HEK293 (cell line): ENCODE data around the gene UBXN11.

Experiments used
- CTCF ChIA-PET: fragments of 350-600 bp; formaldehyde crosslinking; extraction: SDS; loops from one replicate; lab custom pipeline; 2021; ENCODE audit warnings: antibody characterized with exemption; lab: Yijun Ruan, JAX
- POLR2A ChIA-PET: fragments of 300-600 bp; formaldehyde crosslinking; extraction: SDS; loops from one replicate; lab custom pipeline; 2020; ENCODE audit warnings: antibody characterized with exemption, inconsistent platforms; lab: Yijun Ruan, JAX
- H3K27ac ChIP-seq: fragments of 200-500 bp; sonication (Bioruptor generic); 2 replicates; pipeline ENCODE4 v1.5.1; 2014; ENCODE audit warnings: low read depth, low read length, control low read depth, inconsistent platforms; ENCODE audit errors: extremely low read depth
- H3K36me3 ChIP-seq, 2 experiments: fragments of 200-500 bp in 1 of 2; sonication (Bioruptor generic) in 1 of 2; 1 replicate in 1 of 2; 2 replicates in 1 of 2; pipeline ENCODE4 v1.5.1; 2014 to 2017; ENCODE audit warnings: inconsistent platforms in 2 of 2, low read length in 2 of 2; ENCODE audit not compliant: control insufficient read depth in 2 of 2, insufficient read depth in 1 of 2
- H3K4me1 ChIP-seq: fragments of 200-500 bp; sonication (Bioruptor generic); 2 replicates; pipeline ENCODE4 v1.5.1; 2014; ENCODE audit warnings: mild to moderate bottlenecking, low read length, inconsistent platforms; ENCODE audit not compliant: control insufficient read depth, insufficient read depth
- H3K4me3 ChIP-seq: 2 replicates; pipeline ENCODE4 v1.5.1; 2011; ENCODE audit warnings: low read depth, mild to moderate bottlenecking, control low read depth, low read length, moderate library complexity
- H3K9me3 ChIP-seq: fragments of 200-500 bp; sonication (Bioruptor generic); 2 replicates; pipeline ENCODE4 v1.5.1; 2014; ENCODE audit warnings: low read depth, low read length, inconsistent platforms; ENCODE audit not compliant: control insufficient read depth, insufficient read depth
- EGR2 ChIP-seq: fragments of 450-650 bp; formaldehyde crosslinking; IDR thresholded peaks from 2 replicates; pipeline ENCODE4 v1.5.1; 2016; ENCODE audit warnings: low read depth, missing biosample characterization, missing genetic modification characterization
- FEZF1 ChIP-seq: fragments of 450-650 bp; formaldehyde crosslinking; IDR thresholded peaks from 2 replicates; pipeline ENCODE4 v1.5.1; 2016; ENCODE audit warnings: missing biosample characterization, missing genetic modification characterization
- GLI4 ChIP-seq: fragments of 450-650 bp; formaldehyde crosslinking; IDR thresholded peaks from 2 replicates; pipeline ENCODE4 v1.5.1; 2016; ENCODE audit warnings: missing biosample characterization, missing genetic modification characterization
- KLF9 ChIP-seq: fragments of 450-650 bp; formaldehyde crosslinking; IDR thresholded peaks from 2 replicates; pipeline ENCODE4 v1.5.1; 2016; ENCODE audit warnings: missing biosample characterization, missing genetic modification characterization, low read depth
- SCRT2 ChIP-seq: fragments of 450-650 bp; formaldehyde crosslinking; IDR thresholded peaks from 2 replicates; pipeline ENCODE4 v1.5.1; 2016; ENCODE audit warnings: missing biosample characterization, missing genetic modification characterization
- ZBTB1 ChIP-seq: fragments of 450-650 bp; formaldehyde crosslinking; IDR thresholded peaks from 2 replicates; pipeline ENCODE4 v1.5.1; 2016; ENCODE audit warnings: missing biosample characterization, missing genetic modification characterization
- ZBTB17 ChIP-seq: fragments of 450-650 bp; formaldehyde crosslinking; IDR thresholded peaks from 2 replicates; pipeline ENCODE4 v1.5.1; 2016; ENCODE audit warnings: missing biosample characterization, missing genetic modification characterization
- ZFHX2 ChIP-seq: fragments of 450-650 bp; formaldehyde crosslinking; conservative IDR thresholded peaks from 2 replicates; pipeline ENCODE4 v1.5.1; 2016; ENCODE audit warnings: missing biosample characterization, missing genetic modification characterization
- ZNF184 ChIP-seq: fragments of 450-650 bp; IDR thresholded peaks from 2 replicates; pipeline ENCODE4 v1.5.1; 2018; ENCODE audit warnings: missing biosample characterization, mild to moderate bottlenecking, missing genetic modification characterization
- ZNF24 ChIP-seq: fragments of 450-650 bp; formaldehyde crosslinking; IDR thresholded peaks from 2 replicates; pipeline ENCODE4 v1.5.1; 2016; ENCODE audit warnings: missing biosample characterization, missing genetic modification characterization
- ZNF341 ChIP-seq: fragments of 450-650 bp; formaldehyde crosslinking; IDR thresholded peaks from 2 replicates; pipeline ENCODE4; 2016; ENCODE audit warnings: low read depth, missing biosample characterization, missing genetic modification characterization
- ZNF394 ChIP-seq: fragments of 450-650 bp; formaldehyde crosslinking; IDR thresholded peaks from 2 replicates; pipeline ENCODE4 v1.5.1; 2016; ENCODE audit warnings: missing biosample characterization, missing genetic modification characterization, mild to moderate bottlenecking, moderate library complexity, borderline replicate concordance
- ZNF416 ChIP-seq: fragments of 450-650 bp; formaldehyde crosslinking; IDR thresholded peaks from 2 replicates; pipeline ENCODE4 v1.5.1; 2016; ENCODE audit warnings: missing biosample characterization, missing genetic modification characterization
- ZNF473 ChIP-seq: fragments of 450-650 bp; formaldehyde crosslinking; IDR thresholded peaks from 2 replicates; pipeline ENCODE4 v1.5.1; 2017; ENCODE audit warnings: missing biosample characterization, missing genetic modification characterization
- ZNF529 ChIP-seq: fragments of 450-650 bp; formaldehyde crosslinking; IDR thresholded peaks from 2 replicates; pipeline ENCODE4 v1.5.1; 2017; ENCODE audit warnings: missing genetic modification characterization, missing biosample characterization; ENCODE audit not compliant: insufficient replicate concordance
- ZNF530 ChIP-seq: fragments of 450-650 bp; formaldehyde crosslinking; IDR thresholded peaks from 2 replicates; pipeline ENCODE4 v1.5.1; 2016; ENCODE audit warnings: low read depth, missing biosample characterization, missing genetic modification characterization
- ZNF548 ChIP-seq: fragments of 450-650 bp; formaldehyde crosslinking; IDR thresholded peaks from 2 replicates; pipeline ENCODE4 v1.5.1; 2016; ENCODE audit warnings: missing biosample characterization, missing genetic modification characterization
- ZNF560 ChIP-seq: fragments of 450-650 bp; formaldehyde crosslinking; IDR thresholded peaks from 2 replicates; pipeline ENCODE4 v1.5.1; 2017; ENCODE audit warnings: missing biosample characterization, missing genetic modification characterization, borderline replicate concordance
- ZNF600 ChIP-seq: fragments of 450-650 bp; formaldehyde crosslinking; IDR thresholded peaks from 2 replicates; pipeline ENCODE4 v1.5.1; 2016; ENCODE audit warnings: missing biosample characterization, missing genetic modification characterization
- ZNF624 ChIP-seq: fragments of 450-650 bp; formaldehyde crosslinking; IDR thresholded peaks from 2 replicates; pipeline ENCODE4 v1.5.1; 2017; ENCODE audit warnings: missing biosample characterization, missing genetic modification characterization
- ZNF654 ChIP-seq: fragments of 450-650 bp; formaldehyde crosslinking; IDR thresholded peaks from 2 replicates; pipeline ENCODE4 v1.5.1; 2016; ENCODE audit warnings: low read depth, missing biosample characterization, missing genetic modification characterization
- ZNF658 ChIP-seq: fragments of 450-650 bp; formaldehyde crosslinking; IDR thresholded peaks from 2 replicates; pipeline ENCODE4; 2016; ENCODE audit warnings: missing biosample characterization, missing genetic modification characterization
- ZNF664 ChIP-seq: fragments of 450-650 bp; formaldehyde crosslinking; IDR thresholded peaks from 2 replicates; pipeline ENCODE4 v1.5.1; 2016; ENCODE audit warnings: missing biosample characterization, missing genetic modification characterization
- ZNF791 ChIP-seq: fragments of 450-650 bp; formaldehyde crosslinking; IDR thresholded peaks from 2 replicates; pipeline ENCODE4 v1.5.1; 2016; ENCODE audit warnings: missing biosample characterization, missing genetic modification characterization
- ZNF830 ChIP-seq: fragments of 450-650 bp; IDR thresholded peaks from 2 replicates; pipeline ENCODE4 v1.5.0; 2018; ENCODE audit warnings: missing biosample characterization, missing genetic modification characterization, low read depth, mild to moderate bottlenecking, moderate library complexity
- ZSCAN23 ChIP-seq: fragments of 450-650 bp; formaldehyde crosslinking; IDR thresholded peaks from 2 replicates; pipeline ENCODE4 v1.5.1; 2016; ENCODE audit warnings: missing biosample characterization, missing genetic modification characterization
- TF ChIP-seq, protein P1 (sequence below): fragments of 450-650 bp; formaldehyde crosslinking; IDR thresholded peaks from 2 replicates; pipeline ENCODE4 v1.5.1; 2017; ENCODE audit warnings: missing biosample characterization, missing genetic modification characterization
- TF ChIP-seq, protein P2 (sequence below): fragments of 450-650 bp; formaldehyde crosslinking; IDR thresholded peaks from 2 replicates; pipeline ENCODE4 v1.5.1; 2016; ENCODE audit warnings: missing biosample characterization, missing genetic modification characterization

Gene UBXN11

GRCh38 chr1:26284597-26285347 lies 21.7 kb downstream of the UBXN11 start (continued):
- no peak for TF ChIP-seq ZNF830 (tag by site-specific recombination)
- TF ChIP-seq, protein P1, sequence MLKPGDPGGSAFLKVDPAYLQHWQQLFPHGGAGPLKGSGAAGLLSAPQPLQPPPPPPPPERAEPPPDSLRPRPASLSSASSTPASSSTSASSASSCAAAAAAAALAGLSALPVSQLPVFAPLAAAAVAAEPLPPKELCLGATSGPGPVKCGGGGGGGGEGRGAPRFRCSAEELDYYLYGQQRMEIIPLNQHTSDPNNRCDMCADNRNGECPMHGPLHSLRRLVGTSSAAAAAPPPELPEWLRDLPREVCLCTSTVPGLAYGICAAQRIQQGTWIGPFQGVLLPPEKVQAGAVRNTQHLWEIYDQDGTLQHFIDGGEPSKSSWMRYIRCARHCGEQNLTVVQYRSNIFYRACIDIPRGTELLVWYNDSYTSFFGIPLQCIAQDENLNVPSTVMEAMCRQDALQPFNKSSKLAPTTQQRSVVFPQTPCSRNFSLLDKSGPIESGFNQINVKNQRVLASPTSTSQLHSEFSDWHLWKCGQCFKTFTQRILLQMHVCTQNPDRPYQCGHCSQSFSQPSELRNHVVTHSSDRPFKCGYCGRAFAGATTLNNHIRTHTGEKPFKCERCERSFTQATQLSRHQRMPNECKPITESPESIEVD (tag by site-specific recombination): no peak
- no peak for TF ChIP-seq ZNF560
- TF ChIP-seq, protein P2, sequence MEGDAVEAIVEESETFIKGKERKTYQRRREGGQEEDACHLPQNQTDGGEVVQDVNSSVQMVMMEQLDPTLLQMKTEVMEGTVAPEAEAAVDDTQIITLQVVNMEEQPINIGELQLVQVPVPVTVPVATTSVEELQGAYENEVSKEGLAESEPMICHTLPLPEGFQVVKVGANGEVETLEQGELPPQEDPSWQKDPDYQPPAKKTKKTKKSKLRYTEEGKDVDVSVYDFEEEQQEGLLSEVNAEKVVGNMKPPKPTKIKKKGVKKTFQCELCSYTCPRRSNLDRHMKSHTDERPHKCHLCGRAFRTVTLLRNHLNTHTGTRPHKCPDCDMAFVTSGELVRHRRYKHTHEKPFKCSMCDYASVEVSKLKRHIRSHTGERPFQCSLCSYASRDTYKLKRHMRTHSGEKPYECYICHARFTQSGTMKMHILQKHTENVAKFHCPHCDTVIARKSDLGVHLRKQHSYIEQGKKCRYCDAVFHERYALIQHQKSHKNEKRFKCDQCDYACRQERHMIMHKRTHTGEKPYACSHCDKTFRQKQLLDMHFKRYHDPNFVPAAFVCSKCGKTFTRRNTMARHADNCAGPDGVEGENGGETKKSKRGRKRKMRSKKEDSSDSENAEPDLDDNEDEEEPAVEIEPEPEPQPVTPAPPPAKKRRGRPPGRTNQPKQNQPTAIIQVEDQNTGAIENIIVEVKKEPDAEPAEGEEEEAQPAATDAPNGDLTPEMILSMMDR (tag by site-specific recombination): peak; percentile 70
- no peak for TF ChIP-seq ZNF530 (tag by site-specific recombination)
- TF ChIP-seq ZNF394 (tag by site-specific recombination): peak; percentile 46; the same call in 1 of the 2 replicates
- TF ChIP-seq ZNF24: peak; percentile 82
- TF ChIP-seq ZNF184: 0 out of 2 replicates have a peak, but pooled peaks have one; percentile 6
- no peak for TF ChIP-seq ZNF664 (tag by site-specific recombination)
- TF ChIP-seq ZNF654 (tag by site-specific recombination): peak; percentile 66
- TF ChIP-seq ZNF341: no peak
- peak; percentile 93 for TF ChIP-seq KLF9
- no peak for TF ChIP-seq ZBTB1 (tag by site-specific recombination)
- TF ChIP-seq, all 188 proteins: peak for 49

DNA sequence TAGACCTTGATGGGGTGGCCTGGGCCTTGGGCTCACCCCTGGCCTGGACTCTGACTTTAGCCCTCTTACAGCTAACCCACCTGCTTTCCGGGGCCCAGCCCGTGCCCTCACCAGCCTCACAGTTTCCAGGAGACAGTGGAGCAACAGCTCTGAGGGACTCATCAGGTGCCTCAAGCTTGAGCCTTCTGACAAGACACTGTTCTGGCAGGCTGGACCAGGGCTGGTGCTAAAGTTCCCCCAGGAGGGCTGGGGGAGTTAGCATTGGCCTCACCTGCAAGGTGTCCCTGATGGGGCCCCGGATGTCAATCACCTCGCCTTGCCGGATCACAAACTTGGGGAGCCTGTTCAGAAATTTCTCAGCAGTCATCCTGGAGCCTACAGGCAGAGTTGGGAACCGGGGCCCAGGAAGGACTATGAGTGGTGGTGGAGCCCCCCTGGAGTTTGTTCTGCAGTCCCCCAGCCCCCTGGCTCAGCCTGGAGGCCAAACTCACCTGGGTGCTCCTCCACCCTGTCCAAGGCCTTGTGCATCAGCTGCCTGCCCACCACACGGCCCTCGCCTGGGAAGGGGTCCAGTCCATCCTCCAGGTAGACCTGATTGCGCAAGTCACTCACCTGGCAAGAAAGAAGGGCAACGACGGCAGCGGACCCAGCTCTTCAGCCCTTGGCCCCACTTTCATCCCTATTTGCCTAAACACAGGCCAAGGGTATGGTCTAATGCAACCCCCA lies 22.4 kb downstream of the UBXN11 start:
- H3K9me3 ChIP-seq: no peaks in the 10 kb centered on the region
- ChIA-PET CTCF (interaction anchor here (0.6 to 10.2 kb wide), 26 partner anchors 8 to 318 kb away, joined by 3 to 203 read pairs (median 4); partner anchors contain the start of genes CD52 and UBXN11), POLR2A (interaction anchor here (0.6 to 2.0 kb wide), 5 partner anchors 12 to 38 kb away, joined by 3 to 10 read pairs (median 3); partner anchors contain the start of genes CD52 and UBXN11)
- no peak overlapping the region for H3K27ac ChIP-seq
- no peak overlapping the region for H3K4me3 ChIP-seq
- peaks cover 0 to 27% of the 10 kb centered on the region in 2 experiments; a peak in 1 of 3 replicates for H3K36me3 ChIP-seq
- H3K4me1 ChIP-seq: 0 out of 2 replicates have a peak, but pooled peaks cover 3% of the 10 kb centered on the region
- TF ChIP-seq SCRT2 (tag by site-specific recombination) (peak; percentile 73), ZNF529 (tag by site-specific recombination) (no peak)

- no peak overlapping the region for H3K4me3 ChIP-seq
- no peak overlapping the region for H3K27ac ChIP-seq
- H3K36me3 ChIP-seq: peaks cover 0 to 32% of the 10 kb centered on the region in 2 experiments; a peak in 1 of 3 replicates
- CTCF ChIA-PET: interaction anchor here (0.6 to 10.2 kb wide), 6 partner anchors 8 to 247 kb away, joined by 3 to 203 read pairs (median 20); partner anchors contain the start of genes CD52 and UBXN11
- H3K4me1 ChIP-seq: 0 out of 2 replicates have a peak, but pooled peaks cover 3% of the 10 kb centered on the region
- H3K9me3 ChIP-seq: no peaks in the 10 kb centered on the region
- TF ChIP-seq ZNF416: no peak
- TF ChIP-seq FEZF1: no peak
- TF ChIP-seq ZNF473 (tag by site-specific recombination): no peak
- no peak for TF ChIP-seq ZNF624 (tag by site-specific recombination)
- TF ChIP-seq GLI4 (tag by site-specific recombination): no peak
- TF ChIP-seq ZNF658 (tag by site-specific recombination): no peak
- no peak for TF ChIP-seq ZSCAN23 (tag by site-specific recombination)
- peak; percentile 55; the same call in 1 of the 2 replicates for TF ChIP-seq ZNF600 (tag by site-specific recombination)
- TF ChIP-seq ZNF548 (tag by site-specific recombination): no peak
- no peak for TF ChIP-seq ZBTB17
- TF ChIP-seq ZNF529 (tag by site-specific recombination): no peak
- TF ChIP-seq EGR2: peak; percentile 98
- peak; percentile 96 for TF ChIP-seq ZFHX2 (tag by site-specific recombination)
- TF ChIP-seq ZNF791: no peak
- POLR2A ChIA-PET: no interaction called here
Observed at GRCh38 chr1:26283279-26283853, 23.1 kb downstream of the UBXN11 start.
